ENCODE results near the gene PDE1A.

The PDE1A gene

DNA sequence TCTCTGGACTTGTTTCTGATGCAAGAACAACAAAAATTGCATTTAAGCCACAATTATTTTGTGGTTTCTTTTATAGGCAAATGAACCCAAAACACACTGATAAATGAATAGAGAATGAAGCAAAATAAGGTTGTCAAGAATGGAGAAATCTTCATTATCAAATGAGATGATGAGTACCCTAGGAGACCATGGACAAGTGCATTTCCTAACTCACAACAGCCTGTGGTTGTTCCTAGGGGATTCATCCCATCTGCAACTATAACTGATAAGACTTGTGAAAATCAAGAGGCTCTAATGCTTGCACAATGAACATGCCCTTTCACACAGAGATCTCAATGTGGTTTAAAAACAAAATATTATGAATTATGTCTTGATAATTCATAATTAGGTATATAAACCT is 159.9 kb downstream of the PDE1A start:
- DNase-seq: no peak

DNA sequence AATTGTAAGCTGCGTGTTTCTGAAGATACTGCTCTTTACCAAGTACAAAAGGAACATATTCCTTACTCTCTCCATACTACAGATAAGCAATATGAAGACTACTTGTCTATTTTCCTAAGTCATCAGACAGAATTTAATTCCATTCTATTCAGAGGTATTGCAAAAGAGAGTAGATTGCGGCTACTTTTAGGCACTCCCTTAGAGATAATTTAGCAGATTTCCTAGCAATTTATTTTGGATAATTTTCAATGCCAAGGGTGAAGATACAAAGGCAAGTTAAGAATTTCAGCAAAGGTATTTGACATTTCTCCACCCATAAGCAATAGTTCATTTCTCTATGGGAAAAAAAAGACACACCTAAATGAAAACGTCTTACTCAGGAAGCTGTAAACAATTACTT is 161.1 kb downstream of the PDE1A start:
- no peak for DNase-seq

DNA sequence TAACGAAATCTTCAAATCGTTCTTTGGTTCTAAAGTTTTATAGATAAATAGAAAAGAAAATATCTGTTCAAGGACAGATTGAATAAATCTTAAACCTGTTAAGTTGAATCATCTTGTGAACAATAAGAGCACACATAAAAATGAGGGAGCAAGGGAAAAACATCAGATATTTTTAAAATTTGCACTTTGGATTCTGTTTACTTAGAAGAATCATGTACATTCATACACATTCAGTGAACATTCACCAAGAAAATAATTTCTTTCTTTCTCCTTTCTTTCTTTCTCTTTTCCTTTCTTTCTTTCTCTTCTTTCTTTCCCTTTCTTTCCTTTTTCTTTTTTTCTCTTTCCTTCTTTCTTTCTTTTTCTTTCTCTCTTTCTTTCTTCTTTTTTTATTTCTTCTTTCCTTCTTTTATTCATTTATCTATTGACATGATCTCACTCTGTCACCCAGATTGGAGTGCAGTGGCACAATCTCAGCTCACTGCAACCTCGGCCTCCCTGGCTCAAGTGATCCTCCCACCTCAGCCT is 164.9 kb downstream of the PDE1A start:
- DNase-seq: no peak

DNA sequence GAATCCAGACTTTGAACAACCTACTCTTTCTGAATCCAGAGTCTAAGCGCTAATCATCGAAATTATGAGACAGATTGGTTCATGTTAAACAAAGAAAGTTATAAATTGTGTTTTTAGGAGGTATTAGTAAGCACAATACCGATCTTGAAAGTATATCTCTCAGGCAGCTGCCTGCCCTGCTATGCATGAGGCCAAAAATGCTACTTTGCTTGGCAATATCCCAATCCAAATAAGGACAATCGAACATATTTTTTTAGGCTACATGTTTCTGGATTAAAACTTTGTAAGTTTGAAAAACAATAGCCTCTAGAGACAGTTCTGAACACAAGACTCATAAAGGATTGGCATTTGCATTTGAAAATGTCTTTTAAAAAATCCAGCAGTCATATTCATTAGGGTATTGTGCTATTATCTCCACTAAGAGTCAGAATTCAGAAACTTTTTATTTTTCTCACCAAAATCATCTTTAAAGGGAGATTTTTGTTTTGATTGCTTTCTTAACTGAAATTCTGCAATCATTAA is 167.1 kb downstream of the PDE1A start:
- no peak for DNase-seq

DNA sequence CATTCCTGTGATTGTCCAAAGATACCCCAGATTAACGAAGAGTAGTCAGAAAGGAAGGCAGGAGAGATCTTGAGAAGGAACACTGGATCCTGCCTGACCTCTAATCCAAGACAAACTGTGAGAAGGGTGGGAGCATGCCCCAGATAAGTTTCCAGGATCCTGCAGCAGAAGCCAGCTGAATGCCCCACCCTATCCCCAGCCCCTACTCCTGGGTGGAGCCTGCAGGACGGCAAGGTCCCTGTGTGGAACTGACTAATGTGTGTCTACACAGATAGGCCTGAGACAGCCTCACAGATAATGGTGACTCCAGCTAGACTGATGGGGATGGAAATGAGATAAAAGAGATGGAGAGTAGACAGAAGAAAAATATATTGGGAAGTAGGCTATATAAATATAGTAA is 174.3 kb downstream of the PDE1A start:
- DNase-seq: no peak

DNA sequence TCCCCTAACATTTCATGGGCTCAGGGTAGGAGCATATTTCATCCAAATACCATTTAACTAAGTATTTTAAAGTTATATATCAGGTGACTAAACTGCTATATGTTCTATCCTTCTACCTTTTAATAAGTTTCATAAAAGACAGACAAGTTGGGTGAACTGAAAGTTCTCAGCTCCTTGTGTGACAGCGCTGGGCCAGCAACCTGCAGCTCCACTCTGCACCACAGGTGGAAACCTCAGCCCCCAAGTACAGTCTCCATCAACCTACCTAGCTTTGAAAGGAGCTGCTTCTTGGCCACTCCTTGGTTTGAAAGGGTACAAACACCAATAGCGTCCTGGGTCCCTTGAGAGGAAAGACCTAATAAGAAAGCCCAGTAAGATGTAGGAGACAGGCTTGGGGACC is 177.9 kb downstream of the PDE1A start:
- no peak for DNase-seq

DNA sequence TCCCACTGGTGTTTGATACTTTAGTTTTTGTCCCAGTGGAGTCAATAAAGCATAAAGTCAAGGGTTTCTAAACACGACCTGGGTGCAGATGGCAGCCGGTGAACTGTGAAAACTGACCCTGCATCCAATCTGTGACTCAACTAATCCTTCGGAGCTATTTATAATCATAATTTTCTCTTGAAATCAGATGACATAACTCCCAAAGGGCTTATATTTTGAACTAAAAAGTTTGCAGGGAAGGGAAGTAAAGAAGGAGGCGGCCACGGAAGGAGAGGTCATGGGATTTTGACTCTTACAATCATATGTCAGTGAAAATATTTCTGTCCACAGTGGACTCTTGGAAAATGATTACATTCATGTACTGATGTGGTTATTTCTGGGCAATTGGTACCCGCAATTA is 178.5 kb downstream of the PDE1A start:
- no peak for DNase-seq

DNA sequence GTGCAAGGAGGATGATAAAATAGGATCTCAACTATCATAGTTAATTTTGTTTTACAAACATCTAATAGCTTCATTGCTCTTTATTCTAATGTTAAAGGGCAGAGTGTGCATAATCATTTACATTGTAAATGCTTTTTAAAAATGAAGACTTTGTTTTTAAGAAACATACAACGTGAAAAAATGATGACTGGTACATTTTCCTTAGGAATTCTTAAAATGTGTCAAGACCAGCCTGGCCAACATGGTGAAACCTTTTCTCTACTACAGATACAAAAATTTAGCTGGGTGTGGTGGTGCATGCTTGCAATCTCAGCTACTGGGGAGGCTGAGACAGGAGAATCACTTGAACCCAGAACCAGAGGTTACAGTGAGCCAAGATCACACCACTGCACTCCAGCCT is 179.0 kb downstream of the PDE1A start:
- DNase-seq: no peak

DNA sequence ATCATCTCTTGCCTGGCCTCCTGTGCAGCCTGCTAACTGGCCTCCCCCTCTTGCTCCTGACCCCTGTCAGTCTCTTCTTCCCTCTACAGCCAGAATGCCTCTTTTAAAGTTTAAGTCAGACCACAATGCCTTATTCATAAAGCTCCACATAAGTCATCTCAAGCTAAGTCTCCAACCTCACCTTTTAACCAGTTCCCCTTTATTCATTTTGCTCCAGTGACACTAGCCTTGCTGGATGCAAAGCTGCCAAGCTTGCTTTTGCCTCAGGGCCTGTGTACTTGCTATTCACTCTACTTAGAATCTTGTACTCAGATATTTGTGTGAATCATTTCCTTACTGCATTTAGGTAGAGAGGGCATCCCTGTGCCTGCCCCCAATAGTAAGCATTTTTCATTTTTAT is 180.9 kb downstream of the PDE1A start:
- DNase-seq: no peak

DNA sequence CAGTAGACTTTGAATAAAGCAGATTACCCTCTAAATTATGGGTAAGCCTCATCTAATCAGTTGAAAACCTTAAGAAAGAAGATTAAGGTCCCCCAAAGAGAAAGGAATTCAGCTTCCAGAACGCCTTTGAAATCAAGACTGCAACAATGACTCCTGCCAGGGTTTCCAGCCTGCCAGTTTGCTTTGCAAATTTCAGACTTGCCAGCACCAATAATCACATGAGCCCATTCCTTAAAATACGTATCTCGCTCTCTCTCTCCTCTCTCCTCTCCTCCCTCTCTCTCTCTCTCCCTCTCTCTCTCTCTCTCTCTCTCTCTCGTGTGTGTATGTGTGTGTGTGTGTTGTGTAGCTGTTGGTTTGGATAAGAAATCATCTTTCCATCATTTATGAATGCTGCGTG is 184.2 kb downstream of the PDE1A start:
- DNase-seq: no peak

DNA sequence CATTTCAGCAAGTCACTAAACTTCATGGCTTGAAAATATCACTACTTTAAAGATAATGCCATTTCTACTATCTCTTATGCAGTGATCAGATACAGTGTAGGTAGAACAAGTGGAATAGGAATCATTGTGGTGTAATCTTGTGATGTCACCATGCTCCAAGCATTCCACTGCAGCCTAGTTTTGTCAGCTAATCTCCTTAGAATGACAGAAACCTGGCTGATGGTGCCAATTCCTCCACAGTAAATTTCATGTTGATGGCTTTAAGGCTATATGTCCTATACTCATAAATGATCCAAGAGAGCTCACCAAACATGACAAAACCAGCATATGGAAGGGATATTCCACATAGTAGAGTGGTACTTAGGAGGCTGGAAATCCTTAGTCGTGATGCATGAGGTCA is 184.9 kb downstream of the PDE1A start:
- no peak for DNase-seq

DNA sequence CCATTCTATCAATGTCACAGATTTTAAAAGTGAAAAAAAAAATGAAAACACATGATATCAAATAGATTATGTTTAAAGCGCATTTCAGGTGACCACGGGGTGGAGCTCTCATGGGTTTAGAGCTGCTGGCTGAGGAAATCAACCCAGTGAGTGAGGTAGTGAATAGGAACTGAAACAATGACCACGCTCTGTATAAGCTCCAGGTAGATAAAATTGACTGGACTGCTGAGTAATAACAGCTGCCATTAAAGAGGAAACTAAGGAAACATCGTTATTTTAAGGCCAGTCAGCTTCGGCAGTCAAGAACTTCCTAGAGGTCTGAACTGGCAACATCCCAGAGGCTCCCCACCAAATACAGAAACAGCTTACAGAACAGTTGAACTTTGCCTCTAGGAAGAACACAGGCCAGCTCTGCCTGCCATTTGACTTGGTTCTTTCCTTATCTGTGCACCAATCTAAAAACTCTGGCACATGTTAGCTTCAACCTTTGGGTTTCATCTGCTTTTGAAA is 185.9 kb downstream of the PDE1A start:
- peak; percentile 27 to 49 (median 38) for DNase-seq

DNA sequence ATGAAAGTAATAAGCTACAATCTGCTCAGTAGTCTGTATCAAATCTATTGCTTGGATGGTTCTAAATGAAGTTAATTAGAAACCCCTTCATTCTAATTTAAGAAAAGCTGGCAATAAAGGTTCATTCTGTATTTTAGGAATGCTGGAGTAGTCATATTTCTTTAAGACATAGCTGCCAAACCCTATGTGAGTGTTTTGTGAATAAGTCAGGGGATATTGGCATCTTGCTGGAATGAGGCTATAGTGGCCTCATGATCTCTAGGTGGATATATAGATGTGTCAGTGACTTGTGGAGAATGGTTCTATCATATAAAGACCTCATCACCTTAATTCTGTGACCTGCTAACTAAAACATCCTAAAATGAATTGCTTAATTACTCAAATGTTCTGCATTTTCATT is 196.3 kb downstream of the PDE1A start:
- no peak for DNase-seq

DNA sequence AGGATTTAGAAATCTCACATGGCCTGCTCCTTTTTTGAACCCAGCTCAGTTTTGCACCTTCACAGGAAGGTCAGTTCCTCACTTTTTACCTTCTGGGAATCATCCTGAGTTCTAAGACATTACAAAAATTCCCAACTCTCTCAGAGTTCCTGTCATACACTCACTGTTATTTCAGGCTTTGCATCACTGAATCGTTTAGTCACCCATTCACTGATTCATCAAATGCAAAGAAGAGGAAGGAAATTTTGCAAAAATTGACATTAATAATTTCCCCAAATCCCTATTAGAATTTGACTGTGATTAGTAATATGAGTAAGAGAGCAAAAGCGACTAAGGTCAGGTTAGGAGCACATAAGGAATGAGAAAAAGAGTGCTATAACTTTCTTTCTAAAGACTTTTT is 197.5 kb downstream of the PDE1A start:
- DNase-seq: peak in 3 of 4 experiments; percentile 2 to 43 (median 25)

DNA sequence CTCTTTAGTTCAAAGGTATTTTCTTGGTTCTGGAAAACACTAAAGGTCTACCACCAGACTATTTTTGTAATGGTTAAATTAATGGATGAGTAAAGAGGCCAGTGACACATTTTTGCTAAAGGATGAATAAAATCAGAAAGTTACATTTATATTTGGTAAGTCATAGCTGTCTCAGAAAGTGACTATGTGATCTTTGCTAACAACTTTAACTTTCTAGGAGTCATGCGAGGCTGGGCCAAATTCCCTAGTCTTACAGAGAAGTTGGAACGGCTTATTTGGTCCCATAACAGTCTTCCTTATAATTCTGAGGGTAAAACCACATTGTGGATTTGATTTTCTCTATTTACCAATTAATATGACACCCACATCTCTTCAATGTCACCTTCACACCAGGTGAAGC is 198.1 kb downstream of the PDE1A start:
- DNase-seq: no peak

DNA sequence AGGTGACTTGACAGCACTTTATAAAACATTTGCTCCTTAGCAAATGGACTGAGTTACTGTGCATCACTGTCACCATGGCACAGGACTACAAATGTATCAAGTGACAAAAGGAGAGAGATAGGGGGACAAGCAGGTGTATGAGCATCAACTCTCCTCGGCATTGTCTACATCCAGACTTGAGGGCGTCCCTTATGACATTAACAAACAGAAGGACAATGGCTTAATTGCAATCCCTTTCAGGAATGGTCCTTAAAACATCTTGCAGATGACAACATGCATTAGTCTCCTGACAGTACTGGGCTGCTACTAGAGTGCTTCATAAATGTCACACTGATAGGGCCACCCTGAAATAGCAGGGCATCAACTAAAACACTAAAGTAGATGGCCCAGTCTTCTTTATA is 198.8 kb downstream of the PDE1A start:
- no peak for DNase-seq

DNA sequence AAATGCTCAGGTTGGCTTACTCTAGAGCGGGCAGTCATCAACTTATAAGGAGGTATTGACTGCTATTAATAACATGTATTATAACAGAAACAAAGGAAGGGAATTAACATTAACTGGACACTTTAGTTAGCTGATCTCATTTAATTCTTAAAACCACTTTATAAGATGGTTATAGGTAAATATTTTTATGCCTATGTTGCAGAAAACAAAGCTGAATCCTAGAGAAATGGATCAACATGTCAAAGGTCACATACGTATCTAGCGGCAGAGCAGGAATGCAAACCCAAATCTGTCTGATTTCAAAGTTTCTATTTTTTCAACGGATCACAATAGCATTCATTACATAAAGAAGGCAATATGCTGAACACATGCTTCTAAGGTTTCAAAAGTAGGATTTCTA is 200.0 kb downstream of the PDE1A start:
- no peak for DNase-seq

DNA sequence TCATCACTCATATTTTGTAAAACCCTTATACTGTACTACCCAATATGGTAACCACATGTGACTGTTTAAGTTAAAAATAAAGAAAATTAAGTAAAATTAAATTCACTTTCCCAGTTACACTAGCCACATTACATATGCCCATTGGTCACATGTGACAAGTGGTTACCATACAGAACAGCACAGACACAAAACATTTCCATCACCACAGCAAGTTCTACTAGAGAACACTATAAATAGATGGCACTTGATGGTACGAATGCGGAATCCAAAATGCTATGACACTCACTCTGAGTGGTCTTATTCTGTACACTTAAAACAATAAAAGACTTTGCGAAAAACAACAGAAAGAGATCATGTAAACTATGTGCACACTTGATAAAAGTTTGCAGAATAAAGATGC is 202.2 kb downstream of the PDE1A start:
- DNase-seq: no peak

DNA sequence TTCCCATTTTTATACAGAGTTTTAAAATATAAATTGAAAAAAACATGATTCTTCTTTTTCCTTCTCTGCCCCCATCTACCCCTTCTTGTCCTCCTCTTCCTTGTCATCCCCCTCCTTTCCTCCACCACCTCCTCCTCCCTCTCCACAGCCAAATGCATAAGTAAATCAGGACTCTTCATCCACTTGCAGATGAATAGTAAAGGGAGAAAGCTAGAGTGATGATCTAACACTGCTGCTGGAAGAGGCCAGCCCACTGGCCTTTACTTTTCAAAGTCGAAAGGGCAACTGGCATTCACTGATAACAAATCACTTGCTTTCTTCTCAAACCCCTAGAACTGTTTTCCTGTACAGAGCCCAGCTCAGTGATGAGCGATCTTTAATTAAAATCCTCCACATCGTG is 205.8 kb downstream of the PDE1A start:
- no peak for DNase-seq

DNA sequence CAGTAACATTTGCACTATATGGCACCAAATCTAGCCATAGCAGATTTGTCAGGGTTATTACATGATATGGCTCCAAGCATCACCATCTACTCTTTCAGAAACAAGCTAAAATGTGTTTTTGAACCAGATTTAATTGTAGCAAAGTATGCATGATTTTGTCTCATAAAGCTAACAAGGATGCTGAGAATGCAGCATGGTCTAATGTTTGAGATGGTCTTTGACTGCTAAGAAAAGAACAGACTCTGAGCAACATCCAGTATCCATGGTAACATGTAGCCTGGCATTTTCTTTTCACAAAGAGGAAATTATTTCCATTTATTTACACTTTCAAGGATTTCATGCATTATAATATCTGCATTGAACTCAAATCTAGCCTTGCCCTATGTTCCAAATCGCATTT is 206.5 kb downstream of the PDE1A start:
- DNase-seq: no peak

DNA sequence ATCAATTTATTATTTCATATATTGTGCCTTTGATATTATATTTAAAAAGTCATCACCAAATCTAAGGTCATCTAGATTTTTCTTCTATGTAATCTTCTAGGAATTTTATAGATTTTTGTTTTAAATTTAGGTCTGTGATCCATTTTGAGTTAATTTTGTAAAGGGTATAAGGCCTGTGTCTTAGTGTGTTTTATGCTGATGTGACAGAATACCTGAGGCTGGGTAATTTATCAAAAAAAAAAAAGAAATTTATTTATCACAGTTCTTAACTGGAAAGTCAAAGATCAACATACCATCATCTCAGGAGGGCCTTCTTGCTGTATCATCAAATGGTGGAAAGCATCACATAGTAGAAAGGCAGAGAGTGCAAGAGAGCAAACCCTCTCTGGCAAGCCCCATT is 216.2 kb downstream of the PDE1A start:
- no peak for DNase-seq

DNA sequence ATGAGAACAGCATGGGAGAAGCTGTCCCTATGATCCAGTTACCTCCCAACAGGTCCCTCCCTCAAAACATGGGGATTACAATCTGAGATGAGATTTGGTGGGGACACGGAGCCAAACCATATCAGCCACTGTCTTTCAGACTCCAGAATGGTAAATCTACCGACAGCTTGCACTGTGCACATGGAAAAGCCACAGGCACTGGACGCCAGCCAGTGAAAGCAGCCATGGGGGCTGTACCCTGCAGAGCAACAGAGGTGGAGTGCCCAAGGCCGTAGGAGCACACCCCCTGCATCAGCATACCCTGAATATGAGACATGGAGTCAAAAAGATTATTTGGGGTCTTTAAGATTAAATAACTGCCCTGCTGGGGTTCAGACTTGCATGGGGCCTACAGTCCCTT is 218.4 kb downstream of the PDE1A start:
- DNase-seq: no peak

DNA sequence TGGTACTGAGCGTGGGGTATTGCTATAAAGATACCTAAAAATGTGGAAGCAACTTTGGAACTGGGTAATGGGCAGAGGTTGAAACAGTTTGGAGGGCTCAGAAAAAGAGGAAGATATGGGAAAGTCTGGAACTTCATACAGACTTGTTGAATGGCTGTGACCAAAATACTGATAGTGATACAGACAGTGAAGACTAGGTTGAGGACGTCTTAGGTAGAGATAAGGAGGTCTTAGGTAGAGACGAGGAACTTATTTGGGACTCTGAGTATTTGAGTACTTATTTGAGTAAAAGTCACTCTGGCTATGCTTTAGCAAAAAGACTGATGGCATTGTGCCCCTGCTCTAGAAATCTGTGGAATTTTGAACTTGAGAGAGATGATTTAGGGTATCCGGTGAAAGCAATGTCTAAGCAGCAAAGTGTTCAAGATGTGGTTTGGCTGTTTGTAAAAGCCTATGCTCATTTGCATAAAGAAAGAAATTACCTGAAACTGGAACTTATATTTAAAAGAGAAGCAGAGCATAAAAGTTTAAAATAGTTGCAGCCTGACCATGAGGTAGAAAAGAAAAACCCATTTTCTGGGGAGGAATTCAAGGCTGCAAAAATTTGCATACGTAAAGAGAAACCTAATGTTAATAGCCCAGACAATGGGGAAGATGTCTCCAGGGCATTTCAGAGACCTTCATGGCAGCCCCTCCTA is 219.6 kb downstream of the PDE1A start:
- no peak for DNase-seq

DNA sequence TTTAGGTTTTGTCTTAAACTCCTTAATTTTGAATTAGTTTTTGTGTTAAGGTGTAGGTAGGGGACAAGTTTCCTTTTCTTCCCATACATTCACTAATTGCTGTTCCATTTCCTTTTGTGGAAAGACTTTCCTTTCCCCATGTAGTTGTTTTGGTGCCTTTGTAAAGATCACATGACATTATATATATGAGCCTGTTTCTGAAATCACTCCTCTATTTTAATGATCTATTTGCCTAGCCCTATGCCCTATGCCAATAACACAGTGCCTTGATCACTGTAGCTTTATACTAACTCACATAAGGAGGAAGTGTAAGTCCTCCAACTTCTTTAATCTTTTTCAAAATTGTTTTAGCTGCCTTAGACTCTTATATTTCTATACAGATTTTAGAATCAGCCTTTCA is 229.3 kb downstream of the PDE1A start:
- no peak for DNase-seq

DNA sequence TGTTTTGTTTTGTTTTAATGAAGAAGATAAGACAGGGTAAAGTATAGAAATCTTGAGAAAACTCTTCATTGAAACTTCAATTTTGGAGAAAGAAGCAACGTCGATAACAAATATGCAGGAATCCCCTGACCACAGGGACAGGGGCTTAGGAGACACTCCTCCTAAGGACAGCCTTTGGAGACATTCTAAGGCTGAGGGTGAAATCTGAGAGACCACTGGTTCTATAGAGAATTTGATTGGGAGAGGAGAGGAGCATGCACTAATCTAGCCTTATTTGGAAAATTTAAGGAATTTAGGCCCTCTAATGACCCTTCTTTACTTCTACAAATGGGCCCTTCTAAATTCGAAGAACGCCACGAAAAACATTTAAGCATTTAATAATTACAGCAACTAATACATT is 233.5 kb downstream of the PDE1A start:
- DNase-seq: no peak
